SK-N-SH treated with all-trans-retinoic acid at 6 μM for 48 hours (cell line): ENCODE results near the gene EPS8.

Source experiments
- ATAC-seq: fragments of 200-7000 bp; cut with Tn5 transposase; 3 replicates; pipeline ENCODE4 v1.9.1; 2020; ENCODE audit warnings: mild to moderate bottlenecking, moderate library complexity
- ARNTL ChIP-seq: fragments of 450-650 bp; formaldehyde crosslinking; IDR thresholded peaks from 2 replicates; pipeline ENCODE4 v1.5.0; 2020; ENCODE audit warnings: low read depth, mild to moderate bottlenecking, moderate library complexity, borderline replicate concordance
- BACH2 ChIP-seq: fragments of 250-450 bp; sonication (Bioruptor Pico); IDR thresholded peaks from 2 replicates; pipeline ENCODE4 v1.9.0; 2021; ENCODE audit warnings: mild to moderate bottlenecking, borderline replicate concordance
- CSDC2 ChIP-seq: fragments of 250-450 bp; sonication (Bioruptor Pico); IDR thresholded peaks from 2 replicates; pipeline ENCODE4 v1.5.0; 2020; ENCODE audit warnings: mild to moderate bottlenecking, moderate library complexity
- CSRNP3 ChIP-seq: fragments of 250-450 bp; sonication (Bioruptor Pico); IDR thresholded peaks from 2 replicates; pipeline ENCODE4 v1.5.1; 2021; ENCODE audit warnings: mild to moderate bottlenecking, moderate library complexity
- ESRRG ChIP-seq: fragments of 250-450 bp; sonication (Bioruptor Pico); IDR thresholded peaks from 2 replicates; pipeline ENCODE4 v1.6.1; 2021; ENCODE audit warnings: mild to moderate bottlenecking
- GLIS3 ChIP-seq: fragments of 250-450 bp; sonication (Bioruptor Pico); IDR thresholded peaks from 2 replicates; pipeline ENCODE4 v1.5.0; 2020; ENCODE audit warnings: mild to moderate bottlenecking, moderate library complexity
- ISL1 ChIP-seq: fragments of 250-450 bp; sonication (Bioruptor Pico); IDR thresholded peaks from 2 replicates; pipeline ENCODE4 v2.1.2; 2022; ENCODE audit warnings: mild to moderate bottlenecking, moderate library complexity
- OSR1 ChIP-seq: fragments of 250-450 bp; sonication (Bioruptor Pico); IDR thresholded peaks from 2 replicates; pipeline ENCODE4 v1.8.0; 2022; ENCODE audit warnings: moderate library complexity, mild to moderate bottlenecking, inconsistent platforms
- PATZ1 ChIP-seq: fragments of 250-450 bp; sonication (Bioruptor Pico); IDR thresholded peaks from 2 replicates; pipeline ENCODE4 v1.8.0; 2020; ENCODE audit warnings: mild to moderate bottlenecking, moderate library complexity, borderline replicate concordance
- POU6F1 ChIP-seq: fragments of 250-450 bp; sonication (Bioruptor Pico); IDR thresholded peaks from 2 replicates; pipeline ENCODE4 v1.8.0; 2021; ENCODE audit warnings: low read depth, mild to moderate bottlenecking, moderate library complexity, borderline replicate concordance
- PPARA ChIP-seq: fragments of 250-450 bp; sonication (Bioruptor Pico); IDR thresholded peaks from 2 replicates; pipeline ENCODE4 v1.5.0; 2020; ENCODE audit warnings: mild to moderate bottlenecking, borderline replicate concordance
- RARB ChIP-seq: fragments of 250-450 bp; sonication (Bioruptor Pico); IDR thresholded peaks from 2 replicates; pipeline ENCODE4 v1.8.0; 2021; ENCODE audit warnings: mild to moderate bottlenecking, moderate library complexity
- SNAI2 ChIP-seq: fragments of 250-450 bp; sonication (Bioruptor Pico); IDR thresholded peaks from 2 replicates; pipeline ENCODE4 v1.5.0; 2020; ENCODE audit warnings: mild to moderate bottlenecking, moderate library complexity
- TCF4 ChIP-seq: fragments of 250-450 bp; sonication (Bioruptor Pico); IDR thresholded peaks from 2 replicates; pipeline ENCODE4 v1.8.0; 2021; ENCODE audit warnings: mild to moderate bottlenecking, moderate library complexity, borderline replicate concordance
- TOX ChIP-seq: fragments of 250-450 bp; sonication (Bioruptor Pico); IDR thresholded peaks from 2 replicates; pipeline ENCODE4 v1.8.0; 2021; ENCODE audit warnings: mild to moderate bottlenecking, moderate library complexity, borderline replicate concordance
- TSHZ2 ChIP-seq: fragments of 250-450 bp; sonication (Bioruptor Pico); IDR thresholded peaks from 2 replicates; pipeline ENCODE4 v1.5.0; 2020; ENCODE audit warnings: mild to moderate bottlenecking, moderate library complexity
- ZC3H10 ChIP-seq: fragments of 250-450 bp; sonication (Bioruptor Pico); IDR thresholded peaks from 2 replicates; pipeline ENCODE4 v1.5.1; 2021; ENCODE audit warnings: mild to moderate bottlenecking, moderate library complexity
- ZFP3 ChIP-seq: fragments of 250-450 bp; sonication (Bioruptor Pico); IDR thresholded peaks from 2 replicates; pipeline ENCODE4 v1.5.0; 2020; ENCODE audit warnings: mild to moderate bottlenecking, moderate library complexity
- ZFP30 ChIP-seq: fragments of 450-650 bp; formaldehyde crosslinking; IDR thresholded peaks from 2 replicates; pipeline ENCODE4 v1.5.0; 2022; ENCODE audit warnings: mild to moderate bottlenecking, moderate library complexity
- ZNF565 ChIP-seq: fragments of 450-650 bp; formaldehyde crosslinking; conservative IDR thresholded peaks from 2 replicates; pipeline ENCODE4 v1.5.0; 2020; ENCODE audit warnings: low read depth, mild to moderate bottlenecking, moderate library complexity
- ZNF8 ChIP-seq: fragments of 450-650 bp; formaldehyde crosslinking; IDR thresholded peaks from 2 replicates; pipeline ENCODE4 v1.5.0; 2020; ENCODE audit warnings: mild to moderate bottlenecking, moderate library complexity

EPS8 gene

GRCh38 chr12:15605881-15606590 is 183.2 kb downstream of the EPS8 start:
- TF ChIP-seq ZFP3 (CRISPR knock-in tag) (no peak), TCF4 (CRISPR knock-in tag) (no peak), BACH2 (no peak), POU6F1 (CRISPR knock-in tag) (no peak)
- no peak for ATAC-seq

GRCh38 chr12:15603474-15604085 is 185.6 kb downstream of the EPS8 start:
- no peak for ATAC-seq
- no peak for TF ChIP-seq ISL1 (CRISPR knock-in tag)
- TF ChIP-seq RARB (CRISPR knock-in tag), result no peak
- TF ChIP-seq CSRNP3 (CRISPR knock-in tag), result no peak
- TF ChIP-seq TSHZ2 (CRISPR knock-in tag), result no peak
- no peak for TF ChIP-seq OSR1 (CRISPR knock-in tag)
- TF ChIP-seq ARNTL, result no peak
- TF ChIP-seq SNAI2, result no peak
- TF ChIP-seq ZFP30 (CRISPR knock-in tag), result no peak
- no peak for TF ChIP-seq PPARA (CRISPR knock-in tag)

GRCh38 chr12:15602051-15602672 is 187.0 kb downstream of the EPS8 start:
- ATAC-seq, result no peak
- TF ChIP-seq ZFP3 (CRISPR knock-in tag) (no peak), PPARA (CRISPR knock-in tag) (no peak), TOX (CRISPR knock-in tag) (no peak), GLIS3 (CRISPR knock-in tag) (no peak), ZFP30 (CRISPR knock-in tag) (no peak), ISL1 (CRISPR knock-in tag) (no peak), ZC3H10 (CRISPR knock-in tag) (no peak), POU6F1 (CRISPR knock-in tag) (no peak), ARNTL (no peak), ZNF8 (CRISPR knock-in tag) (no peak), PATZ1 (CRISPR knock-in tag) (no peak), ZNF565 (CRISPR knock-in tag) (no peak), ESRRG (CRISPR knock-in tag) (no peak), TCF4 (CRISPR knock-in tag) (no peak), TSHZ2 (CRISPR knock-in tag) (no peak), CSDC2 (CRISPR knock-in tag) (no peak), OSR1 (CRISPR knock-in tag) (no peak), RARB (CRISPR knock-in tag) (no peak), SNAI2 (no peak), BACH2 (no peak)
